Measurements from ENCODE around the gene PCDH10.

Gene PCDH10

GRCh38 chr4:133152330-133152821 is 3.3 kb downstream of the PCDH10 start:
- no peaks in the 10 kb centered on the region for H3K27me3 ChIP-seq (ENCODE audit: insufficient read depth, low read length)

DNA sequence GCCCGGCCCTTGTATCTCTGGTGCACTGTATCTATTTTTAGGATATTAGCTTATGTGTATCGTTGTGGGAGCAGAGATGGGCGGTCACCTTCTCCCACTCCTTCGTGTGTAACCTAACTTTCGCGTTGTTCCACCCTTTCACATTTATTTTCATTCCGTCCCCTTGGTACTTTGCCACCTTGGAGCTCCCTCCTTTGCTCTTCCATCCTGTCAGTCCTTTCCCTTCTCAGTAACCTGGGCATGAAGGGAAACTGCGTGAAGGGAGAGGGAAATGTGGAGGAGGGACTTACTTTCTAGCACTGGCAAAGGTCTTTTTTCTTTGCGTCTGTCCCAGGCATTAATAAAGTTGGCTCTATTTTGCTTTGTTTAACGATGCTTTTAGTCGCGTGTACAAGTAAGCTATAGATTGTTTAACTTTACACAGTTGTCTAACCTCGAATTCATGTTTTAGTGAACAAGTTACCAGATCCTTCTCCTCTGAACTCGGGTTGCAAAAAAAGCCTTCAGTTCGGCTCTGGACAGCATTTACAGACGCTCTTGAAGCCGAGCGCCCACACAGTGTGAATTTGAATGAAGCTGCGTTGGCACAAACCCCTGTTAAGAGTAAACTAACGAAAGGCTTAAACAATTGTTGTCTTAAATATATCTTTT is 3.9 kb downstream of the PCDH10 start:
- Histone ChIP-seq H3K9me3 (ENCODE audit: low read length) (no peaks in the 10 kb centered on the region), H3K4me1 (ENCODE audit: insufficient read depth, low read length) (peaks cover 14% of the 10 kb centered on the region), H2AFZ (ENCODE audit: low read depth, low read length) (no peak overlapping the region), H3K27me3 (ENCODE audit: insufficient read depth, low read length) (no peaks in the 10 kb centered on the region), H3K4me3 (ENCODE audit: low read length) (peak overlapping the region; percentile 54), H3K36me3 (ENCODE audit: insufficient read depth, low read length) (no peaks in the 10 kb centered on the region)

More at GRCh38 chr4:133152330-133152821, 3.3 kb downstream of the PCDH10 start:
- H3K9me3 ChIP-seq (ENCODE audit: low read length) = no peaks in the 10 kb centered on the region
- H2AFZ ChIP-seq (ENCODE audit: low read depth, low read length) = no peak overlapping the region
- H3K36me3 ChIP-seq (ENCODE audit: insufficient read depth, low read length) = no peaks in the 10 kb centered on the region
- peaks cover 14% of the 10 kb centered on the region for H3K4me1 ChIP-seq (ENCODE audit: insufficient read depth, low read length)
- H3K4me3 ChIP-seq (ENCODE audit: low read length) = peak overlapping the region; percentile 54

- H3K4me1 ChIP-seq (ENCODE audit: insufficient read depth, low read length) = peaks cover 14% of the 10 kb centered on the region
- no peak overlapping the region for H3K4me3 ChIP-seq (ENCODE audit: low read length)
- no peaks in the 10 kb centered on the region for H3K27me3 ChIP-seq (ENCODE audit: insufficient read depth, low read length)
- no peak overlapping the region for H2AFZ ChIP-seq (ENCODE audit: low read depth, low read length)
- no peaks in the 10 kb centered on the region for H3K9me3 ChIP-seq (ENCODE audit: low read length)
- H3K36me3 ChIP-seq (ENCODE audit: insufficient read depth, low read length) = no peaks in the 10 kb centered on the region
These were observed 5.6 kb downstream of the PCDH10 start for GRCh38 chr4:133154725-133155124.

DNA sequence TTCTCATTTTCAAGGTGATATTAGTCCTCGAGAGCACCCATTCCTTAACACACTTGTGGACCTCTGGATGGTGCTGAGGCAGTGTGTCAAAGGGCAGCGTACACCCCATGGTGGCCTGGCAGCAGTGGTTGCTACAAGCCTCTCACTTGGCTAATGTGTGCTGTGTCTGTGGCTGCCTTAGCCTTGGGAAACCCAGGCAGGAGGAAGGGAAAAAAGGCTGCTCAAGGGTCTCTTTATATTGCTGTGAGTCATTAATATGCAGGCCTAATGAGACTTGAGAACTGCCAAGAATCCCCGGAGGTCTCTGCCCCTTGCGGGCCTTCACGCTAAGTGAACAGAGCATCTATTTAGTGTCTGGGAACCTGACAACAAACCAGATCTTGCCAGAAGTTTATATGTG is 7.0 kb downstream of the PCDH10 start:
- peaks cover 14% of the 10 kb centered on the region for H3K4me1 ChIP-seq (ENCODE audit: insufficient read depth, low read length)
- H3K4me3 ChIP-seq (ENCODE audit: low read length) = no peak overlapping the region
- H3K9me3 ChIP-seq (ENCODE audit: low read length) = no peaks in the 10 kb centered on the region
- no peaks in the 10 kb centered on the region for H3K36me3 ChIP-seq (ENCODE audit: insufficient read depth, low read length)
- peak overlapping the region; percentile 44 for H2AFZ ChIP-seq (ENCODE audit: low read depth, low read length)
- no peaks in the 10 kb centered on the region for H3K27me3 ChIP-seq (ENCODE audit: insufficient read depth, low read length)

- Histone ChIP-seq H2AFZ (ENCODE audit: low read depth, low read length) (peak overlapping the region; percentile 44), H3K36me3 (ENCODE audit: insufficient read depth, low read length) (no peaks in the 10 kb centered on the region), H3K27me3 (ENCODE audit: insufficient read depth, low read length) (no peaks in the 10 kb centered on the region), H3K4me3 (ENCODE audit: low read length) (peak overlapping the region; percentile 4), H3K4me1 (ENCODE audit: insufficient read depth, low read length) (peaks cover 14% of the 10 kb centered on the region), H3K9me3 (ENCODE audit: low read length) (no peaks in the 10 kb centered on the region)
These were observed 7.5 kb downstream of the PCDH10 start for GRCh38 chr4:133156556-133156955.

DNA sequence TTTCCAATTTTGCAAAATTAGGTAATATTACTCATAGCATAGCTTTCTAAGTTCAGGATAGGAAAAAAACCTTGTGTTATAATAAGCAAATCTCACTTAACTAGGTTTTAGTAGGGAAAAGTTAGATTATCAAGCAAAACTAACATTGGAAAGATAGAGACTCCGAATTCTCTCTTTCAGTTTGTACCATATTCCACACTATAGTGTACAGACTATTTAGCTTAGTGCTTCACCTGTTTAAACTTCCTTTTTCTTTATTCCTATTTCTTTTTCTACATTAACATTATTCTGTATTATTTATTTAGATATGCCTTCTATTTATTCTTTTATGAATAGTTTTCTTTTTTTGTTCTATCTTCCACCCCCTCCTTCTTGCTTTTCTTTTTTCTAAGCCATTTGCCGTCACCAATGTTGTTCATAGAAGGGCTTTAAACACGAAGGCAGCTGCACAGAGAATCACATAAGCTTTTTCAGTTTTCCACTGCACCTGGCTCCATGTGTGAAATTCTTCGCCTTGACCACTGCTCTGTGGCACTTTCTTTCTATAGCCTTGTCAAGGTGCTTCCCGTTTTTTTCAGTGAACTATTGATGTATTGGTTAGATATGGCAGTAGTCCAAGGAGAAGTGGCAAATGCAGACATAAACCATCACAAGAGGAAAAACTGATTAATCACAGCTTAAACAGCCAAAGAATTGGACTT is 8.5 kb downstream of the PCDH10 start:
- H3K36me3 ChIP-seq (ENCODE audit: insufficient read depth, low read length) = no peaks in the 10 kb centered on the region
- H3K27me3 ChIP-seq (ENCODE audit: insufficient read depth, low read length) = no peaks in the 10 kb centered on the region
- H3K4me1 ChIP-seq (ENCODE audit: insufficient read depth, low read length) = peaks cover 14% of the 10 kb centered on the region
- no peak overlapping the region for H2AFZ ChIP-seq (ENCODE audit: low read depth, low read length)
- no peak overlapping the region for H3K4me3 ChIP-seq (ENCODE audit: low read length)
- no peaks in the 10 kb centered on the region for H3K9me3 ChIP-seq (ENCODE audit: low read length)

- no peaks in the 10 kb centered on the region for H3K9me3 ChIP-seq (ENCODE audit: low read length)
- H3K4me1 ChIP-seq (ENCODE audit: insufficient read depth, low read length) = peaks cover 9% of the 10 kb centered on the region
- H3K4me3 ChIP-seq (ENCODE audit: low read length) = no peak overlapping the region
- H2AFZ ChIP-seq (ENCODE audit: low read depth, low read length) = no peak overlapping the region
- no peaks in the 10 kb centered on the region for H3K36me3 ChIP-seq (ENCODE audit: insufficient read depth, low read length)
- no peaks in the 10 kb centered on the region for H3K27me3 ChIP-seq (ENCODE audit: insufficient read depth, low read length)
These were observed 11.8 kb downstream of the PCDH10 start for GRCh38 chr4:133160853-133161252.

DNA sequence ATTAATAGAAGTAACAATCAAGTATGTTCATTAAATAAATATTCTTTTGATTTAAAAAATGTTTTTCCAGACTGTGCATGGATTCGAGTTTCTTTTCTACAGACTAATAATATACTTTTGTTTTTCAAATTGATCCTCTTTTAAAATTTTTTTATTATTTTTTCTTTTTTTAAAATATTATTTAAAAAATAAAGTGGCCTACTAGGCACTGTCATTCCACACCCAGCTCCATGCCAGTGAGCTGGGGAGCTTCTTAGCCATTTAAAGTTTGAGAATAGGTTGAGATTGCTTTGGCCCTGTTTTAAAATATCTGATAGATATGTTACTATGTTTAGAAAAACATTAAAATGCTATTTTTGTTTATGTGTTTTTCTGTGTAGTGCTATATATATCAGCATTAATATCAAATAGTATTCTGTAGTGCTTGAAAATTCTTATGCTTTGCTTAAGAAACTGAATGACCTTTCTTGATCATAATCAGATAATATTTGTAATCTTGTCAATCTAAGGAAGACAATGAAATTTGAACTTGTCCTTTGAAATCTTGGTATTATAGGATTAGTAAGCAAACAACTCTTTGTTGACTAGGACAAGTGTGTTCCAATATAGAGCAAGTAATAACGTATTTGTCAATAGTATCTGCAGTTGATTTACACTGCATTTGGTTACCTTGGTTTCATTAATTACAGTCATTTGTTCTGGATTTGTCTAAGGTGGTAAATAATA is 12.6 kb downstream of the PCDH10 start:
- Histone ChIP-seq H3K27me3 (ENCODE audit: insufficient read depth, low read length) (no peaks in the 10 kb centered on the region), H3K4me1 (ENCODE audit: insufficient read depth, low read length) (peaks cover 1% of the 10 kb centered on the region), H3K36me3 (ENCODE audit: insufficient read depth, low read length) (no peaks in the 10 kb centered on the region), H3K4me3 (ENCODE audit: low read length) (no peak overlapping the region), H2AFZ (ENCODE audit: low read depth, low read length) (no peak overlapping the region), H3K9me3 (ENCODE audit: low read length) (no peaks in the 10 kb centered on the region)

DNA sequence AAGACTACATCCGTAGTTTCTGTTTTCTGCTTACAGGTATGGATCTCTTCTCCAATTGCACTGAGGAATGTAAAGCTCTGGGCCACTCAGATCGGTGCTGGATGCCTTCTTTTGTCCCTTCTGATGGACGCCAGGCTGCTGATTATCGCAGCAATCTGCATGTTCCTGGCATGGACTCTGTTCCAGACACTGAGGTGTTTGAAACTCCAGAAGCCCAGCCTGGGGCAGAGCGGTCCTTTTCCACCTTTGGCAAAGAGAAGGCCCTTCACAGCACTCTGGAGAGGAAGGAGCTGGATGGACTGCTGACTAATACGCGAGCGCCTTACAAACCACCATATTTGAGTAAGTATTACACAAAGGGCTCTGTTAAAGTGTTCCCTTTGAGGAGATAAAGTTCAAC is 13.8 kb downstream of the PCDH10 start:
- Histone ChIP-seq H3K36me3 (ENCODE audit: insufficient read depth, low read length) (no peaks in the 10 kb centered on the region), H2AFZ (ENCODE audit: low read depth, low read length) (no peak overlapping the region), H3K27me3 (ENCODE audit: insufficient read depth, low read length) (no peaks in the 10 kb centered on the region), H3K4me1 (ENCODE audit: insufficient read depth, low read length) (no peaks in the 10 kb centered on the region), H3K4me3 (ENCODE audit: low read length) (no peak overlapping the region), H3K9me3 (ENCODE audit: low read length) (no peaks in the 10 kb centered on the region)

- no peaks in the 10 kb centered on the region for H3K9me3 ChIP-seq (ENCODE audit: low read length)
- H3K36me3 ChIP-seq (ENCODE audit: insufficient read depth, low read length) = no peaks in the 10 kb centered on the region
These were observed 29.9 kb downstream of the PCDH10 start for GRCh38 chr4:133178956-133179355.

GRCh38 chr4:133186210-133186609 is 37.1 kb downstream of the PCDH10 start:
- no peaks in the 10 kb centered on the region for H3K4me1 ChIP-seq (ENCODE audit: insufficient read depth, low read length)
- H3K9me3 ChIP-seq (ENCODE audit: low read length) = no peaks in the 10 kb centered on the region
- no peaks in the 10 kb centered on the region for H3K36me3 ChIP-seq (ENCODE audit: insufficient read depth, low read length)
- no peaks in the 10 kb centered on the region for H3K27me3 ChIP-seq (ENCODE audit: insufficient read depth, low read length)
- no peak overlapping the region for H3K4me3 ChIP-seq (ENCODE audit: low read length)
- H2AFZ ChIP-seq (ENCODE audit: low read depth, low read length) = no peak overlapping the region

More at GRCh38 chr4:133178956-133179355, 29.9 kb downstream of the PCDH10 start:
- Histone ChIP-seq H3K4me3 (ENCODE audit: low read length) (no peak overlapping the region), H3K4me1 (ENCODE audit: insufficient read depth, low read length) (no peaks in the 10 kb centered on the region), H2AFZ (ENCODE audit: low read depth, low read length) (no peak overlapping the region), H3K27me3 (ENCODE audit: insufficient read depth, low read length) (no peaks in the 10 kb centered on the region)

DNA sequence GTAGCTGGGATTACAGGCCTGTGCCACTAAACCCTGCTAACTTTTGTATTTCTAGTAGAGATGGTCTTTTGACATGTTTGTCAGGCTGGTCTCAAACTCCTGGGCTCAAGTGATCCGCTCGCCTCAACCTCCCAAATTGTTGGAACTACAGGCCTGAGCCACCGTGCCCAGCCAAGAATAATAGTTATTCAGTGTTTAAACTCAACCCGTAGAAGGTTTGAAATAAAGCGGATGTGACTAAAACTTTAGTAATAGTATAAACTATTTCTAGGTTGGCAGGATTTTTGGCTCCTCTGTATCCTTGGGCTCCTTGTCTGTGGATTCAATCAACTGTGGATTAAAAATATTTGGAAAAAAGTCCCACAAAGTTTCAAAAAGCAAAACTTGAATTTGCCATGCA is 37.8 kb downstream of the PCDH10 start:
- no peaks in the 10 kb centered on the region for H3K27me3 ChIP-seq (ENCODE audit: insufficient read depth, low read length)
- H2AFZ ChIP-seq (ENCODE audit: low read depth, low read length) = no peak overlapping the region
- no peak overlapping the region for H3K4me3 ChIP-seq (ENCODE audit: low read length)
- H3K4me1 ChIP-seq (ENCODE audit: insufficient read depth, low read length) = no peaks in the 10 kb centered on the region
- H3K36me3 ChIP-seq (ENCODE audit: insufficient read depth, low read length) = no peaks in the 10 kb centered on the region
- no peaks in the 10 kb centered on the region for H3K9me3 ChIP-seq (ENCODE audit: low read length)

DNA sequence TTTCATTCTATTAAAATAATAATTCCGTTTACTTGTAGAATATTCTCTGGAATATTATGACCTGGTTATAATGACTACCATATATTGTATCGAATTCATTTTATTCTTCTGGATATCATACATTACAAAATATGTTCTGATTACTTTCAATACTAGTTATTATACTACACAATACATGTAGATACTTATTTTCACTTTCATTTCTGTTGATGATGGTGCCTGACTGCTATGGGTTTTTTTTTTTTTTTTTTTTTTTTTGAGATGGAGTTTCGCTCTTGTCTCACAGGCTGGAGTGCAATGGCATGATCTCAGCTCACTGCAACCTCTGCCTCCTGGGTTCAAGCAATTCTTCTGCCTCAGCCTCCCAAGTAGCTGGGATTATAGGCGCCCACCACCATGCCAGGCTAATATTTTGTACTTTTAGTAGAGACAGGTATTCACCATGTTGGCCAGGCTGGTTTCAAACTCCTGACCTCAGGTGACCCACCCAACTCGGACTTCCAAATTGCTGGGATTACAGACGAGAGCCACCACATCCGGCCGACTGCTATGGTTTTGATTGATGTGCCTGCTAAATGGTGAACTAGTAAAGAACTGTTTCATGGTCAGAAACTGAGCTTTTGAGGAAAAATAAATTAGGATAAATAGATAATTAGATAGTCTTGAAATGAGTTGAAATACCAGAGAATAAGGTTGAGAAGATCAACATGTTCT is 39.5 kb downstream of the PCDH10 start:
- Histone ChIP-seq H3K27me3 (ENCODE audit: insufficient read depth, low read length) (no peaks in the 10 kb centered on the region), H3K4me3 (ENCODE audit: low read length) (no peak overlapping the region), H2AFZ (ENCODE audit: low read depth, low read length) (no peak overlapping the region), H3K36me3 (ENCODE audit: insufficient read depth, low read length) (no peaks in the 10 kb centered on the region), H3K4me1 (ENCODE audit: insufficient read depth, low read length) (no peaks in the 10 kb centered on the region), H3K9me3 (ENCODE audit: low read length) (no peaks in the 10 kb centered on the region)

Data from neuron (in vitro differentiated cells).